Heart left ventricle (tissue), 16 donors: ENCODE results near the gene CYP46A1. TPM values are rescaled to one million over a fixed set of nuclear protein-coding genes. Genes with fewer than 3 reads are reported as not detected.

Experiments
- ATAC-seq, 4 donors: fragments of 200-7000 bp; cut with Tn5 transposase; one replicate each; pipeline ENCODE4 v1.9.1; 2020 to 2022; ENCODE audit warnings: moderate library complexity in 4 of 4, mild to moderate bottlenecking in 3 of 4, moderate number of reproducible peaks in 1 of 4
- DNase-seq, 5 donors: peaks; one replicate each; pipeline ENCODE4 v3.0.0-alpha.2; 2020
- H3K27ac ChIP-seq, 12 donors: fragments of 200-600 bp; sonication (generic) in 4 of 12; one replicate each; pipeline versions ENCODE4 v1.5.0 to v1.8.0; 2016 to 2022; ENCODE audit warnings: mild to moderate bottlenecking in 2 of 12
- H3K27me3 ChIP-seq, 9 donors: fragments of 200-600 bp; sonication (generic) in 2 of 9; one replicate each; pipeline versions ENCODE4 v1.5.1 to v1.8.0; 2016 to 2022; ENCODE audit warnings: mild to moderate bottlenecking in 3 of 9
- H3K36me3 ChIP-seq, 9 donors: fragments of 200-600 bp; sonication (generic) in 2 of 9; one replicate each; pipeline versions ENCODE4 v1.5.0 to v1.8.0; 2018 to 2022; ENCODE audit warnings: mild to moderate bottlenecking in 2 of 9
- H3K4me1 ChIP-seq, 12 donors: fragments of 200-600 bp; sonication (generic) in 4 of 12; one replicate each; pipeline versions ENCODE4 v1.5.0 to v1.8.0; 2016 to 2022; ENCODE audit warnings: mild to moderate bottlenecking in 3 of 12
- H3K4me3 ChIP-seq, 12 donors: fragments of 200-600 bp; sonication (generic) in 4 of 12; one replicate each; pipeline versions ENCODE4 v1.5.0 to v1.8.0; 2017 to 2022; ENCODE audit warnings: mild to moderate bottlenecking in 9 of 12, moderate library complexity in 4 of 12
- H3K9me3 ChIP-seq, 12 donors: fragments of 200-600 bp; sonication (generic) in 4 of 12; one replicate each; pipeline versions ENCODE4 v1.5.0 to v1.8.0; 2016 to 2022; ENCODE audit warnings: mild to moderate bottlenecking in 1 of 12
- POLR2A ChIP-seq, 2 donors: fragments of 450-650 bp; IDR thresholded peaks; one replicate each; pipeline ENCODE4 v1.6.1; 2017; ENCODE audit warnings: antibody characterized with exemption in 2 of 2, mild to moderate bottlenecking in 2 of 2, moderate library complexity in 2 of 2
- WGBS, 4 donors: extraction: QIAGEN DNeasy Blood & Tissue Kit in 2 of 4; methylation state at CpG; one replicate each; pipeline versions ENCODE4 v1.1.5 to v1.1.7; 2013 to 2018; 5-methylcytosine and 5-hydroxymethylcytosine counted together
- intact Hi-C, 10 donors: fragments of 100-400 bp; cut with DNase I; formaldehyde crosslinking; loops; one replicate each; pipeline versions ENCODE4 v1.11.1 to v1.14.2; 2022
- polyA plus RNA-seq, 2 donors: library from polyadenylated mRNA; stranded (reverse); fragments of 200-250 nt; gene quantifications; one replicate each; pipeline ENCODE4 v1.2.3, GENCODE V29; 2013
- total RNA-seq, 9 donors: library from RNA; depleted of rRNA in 2 of 9; stranded (reverse); fragments of >200 nt in 2 of 9; fragmentation: NEBNext Ultra II Directional in 3 of 9; extraction: Animal tissue kit (Norgen Biotek cat#: 25700) in 3 of 9; gene quantifications; one replicate each; pipeline versions ENCODE4 v1.1.0 to v1.2.4, GENCODE V29; 2016 to 2023
- TF ChIP-seq, protein P1 (sequence below), 12 donors: fragments of 200-600 bp; sonication (generic) in 4 of 12; IDR thresholded peaks; one replicate each; pipeline versions ENCODE4 v1.5.0 to v1.8.0; 2018 to 2022; ENCODE audit warnings: antibody characterized with exemption in 12 of 12, mild to moderate bottlenecking in 5 of 12
- donor health status: ischemic (EF 13 %, LVEDD 7.1; RV severe dilation, severe dysfunction).
- donor health status: healthy with polysubstance abuse.
- donor health status: DM: no; HTN: yes; CAD: no.
- donor health status: DM: no; HTN: no; CAD: no.
- donor health status: ischemic (EF 25% LVEDD 6.9; RV normal size, moderate dysfunction).
- donor health status: ischemic (EF 25% LVEDD 5.7; RV mildly dilated, moderate dysfunction).
- donor health status: healthy.
- donor health status: DM: yes; HTN: yes; CAD: no.
- donor health status: ischemic (EF 35%, LVEDD 5.7; RV mildly dilated, moderate dysfunction).
- donor health status: nonischemic (EF 11% LVEDD 7.7; RV severe dilation, severe dysfunction).
- donor health status: DM: yes; HTN: yes; CAD: no.
- donor health status: PGD.
- donor health status: ischemic (EF 29% LVEDD 5.4; RV normal size, mild dysfunction).
- donor health status: nonischemic (EF 23%, LVEDD 6.1; RV moderate dilation, normal function).

CYP46A1 gene
- total and polyA plus RNA-seq, 11 donors = 1.5 to 8.0 (median 3.4) TPM

DNA sequence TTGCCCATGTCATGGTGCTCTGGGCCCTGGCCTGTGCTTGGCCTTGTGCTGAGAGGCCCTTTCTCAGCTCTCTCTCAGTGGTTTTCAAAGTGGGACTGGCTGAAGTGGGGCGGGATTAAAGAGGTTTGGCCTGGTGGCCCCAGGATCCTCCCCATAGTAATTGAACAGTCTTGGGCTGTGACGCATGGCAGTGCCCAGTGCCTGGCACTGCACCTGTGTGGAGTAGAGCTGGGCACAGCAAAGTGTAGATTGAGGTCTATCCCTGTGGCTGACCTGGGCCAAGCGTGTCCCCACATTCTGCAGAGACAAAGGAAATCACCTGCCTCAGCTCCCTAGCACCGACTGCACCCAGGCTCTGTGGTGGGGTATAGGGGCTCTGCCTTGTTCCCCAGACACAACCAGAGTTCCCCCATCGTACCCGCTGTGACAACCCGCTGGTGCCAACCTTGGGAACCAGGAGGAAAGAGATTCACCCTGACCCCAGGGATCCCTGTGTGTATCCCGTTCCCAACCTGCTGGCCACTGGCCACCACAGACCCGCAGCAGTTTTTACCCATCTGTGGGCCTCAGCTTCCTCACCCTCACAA is 9.9 kb upstream of the CYP46A1 start:
- no peak for ATAC-seq
- Histone ChIP-seq H3K4me1 (peaks cover 0 to 10% (median 0%) of the 10 kb centered on the region in 12 donors), H3K9me3 (peaks cover 0 to 20% (median 7%) of the 10 kb centered on the region in 12 donors), H3K36me3 (peaks cover 0 to 5% (median 0%) of the 10 kb centered on the region in 9 donors), H3K27me3 (peaks cover 0 to 11% (median 0%) of the 10 kb centered on the region in 9 donors), H3K27ac (no peak overlapping the region), H3K4me3 (no peak overlapping the region)
- WGBS, 4 donors = 90 to 96% (median 94%) methylated on average over 9 of the region's 9 CpGs
- intact Hi-C loops = no loop called here
- no peak for DNase-seq
- TF ChIP-seq POLR2A (IDR thresholded peaks at IDR 0.05) = no peak
- TF ChIP-seq, protein P1, sequence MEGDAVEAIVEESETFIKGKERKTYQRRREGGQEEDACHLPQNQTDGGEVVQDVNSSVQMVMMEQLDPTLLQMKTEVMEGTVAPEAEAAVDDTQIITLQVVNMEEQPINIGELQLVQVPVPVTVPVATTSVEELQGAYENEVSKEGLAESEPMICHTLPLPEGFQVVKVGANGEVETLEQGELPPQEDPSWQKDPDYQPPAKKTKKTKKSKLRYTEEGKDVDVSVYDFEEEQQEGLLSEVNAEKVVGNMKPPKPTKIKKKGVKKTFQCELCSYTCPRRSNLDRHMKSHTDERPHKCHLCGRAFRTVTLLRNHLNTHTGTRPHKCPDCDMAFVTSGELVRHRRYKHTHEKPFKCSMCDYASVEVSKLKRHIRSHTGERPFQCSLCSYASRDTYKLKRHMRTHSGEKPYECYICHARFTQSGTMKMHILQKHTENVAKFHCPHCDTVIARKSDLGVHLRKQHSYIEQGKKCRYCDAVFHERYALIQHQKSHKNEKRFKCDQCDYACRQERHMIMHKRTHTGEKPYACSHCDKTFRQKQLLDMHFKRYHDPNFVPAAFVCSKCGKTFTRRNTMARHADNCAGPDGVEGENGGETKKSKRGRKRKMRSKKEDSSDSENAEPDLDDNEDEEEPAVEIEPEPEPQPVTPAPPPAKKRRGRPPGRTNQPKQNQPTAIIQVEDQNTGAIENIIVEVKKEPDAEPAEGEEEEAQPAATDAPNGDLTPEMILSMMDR (IDR thresholded peaks at IDR 0.05) = no peak

DNA sequence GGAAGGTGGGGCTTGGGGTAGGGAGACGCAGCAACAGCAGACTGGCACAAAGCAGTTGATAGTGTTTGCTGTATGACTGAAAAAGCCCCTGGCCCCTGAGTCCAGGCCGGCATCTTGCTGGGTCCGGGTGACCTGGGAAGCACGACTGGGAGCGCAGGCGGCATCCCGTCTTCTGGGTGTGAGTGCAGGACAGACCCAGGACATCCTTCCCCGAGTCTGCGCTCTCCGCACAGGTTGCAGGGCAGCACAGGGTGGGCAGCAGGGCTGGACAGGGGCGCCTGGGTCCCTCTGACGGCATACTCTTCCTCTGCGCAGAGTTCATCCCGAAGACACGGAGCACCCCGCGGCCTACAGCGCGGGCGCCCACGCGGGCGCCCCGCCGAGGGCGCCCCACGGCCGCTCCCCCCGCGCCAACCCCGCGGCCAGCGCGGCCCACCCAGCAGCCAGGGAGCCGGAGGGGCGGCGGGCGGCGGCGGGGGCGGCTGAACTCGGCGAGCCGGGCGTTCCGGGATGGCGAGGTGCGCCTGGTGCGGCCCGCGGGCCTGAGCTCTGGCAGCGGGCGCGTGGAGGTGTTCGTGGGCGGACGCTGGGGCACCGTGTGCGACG is 9.2 kb upstream of the CYP46A1 start:
- H3K27ac ChIP-seq = no peak overlapping the region
- H3K9me3 ChIP-seq = peaks cover 0 to 20% (median 7%) of the 10 kb centered on the region in 12 donors
- no peak overlapping the region for H3K4me3 ChIP-seq
- DNase-seq (no peak), ATAC-seq (no peak)
- peaks cover 0 to 3% (median 0%) of the 10 kb centered on the region in 9 donors for H3K36me3 ChIP-seq
- peaks cover 0 to 10% (median 0%) of the 10 kb centered on the region in 12 donors for H3K4me1 ChIP-seq
- peaks cover 0 to 11% (median 0%) of the 10 kb centered on the region in 9 donors for H3K27me3 ChIP-seq
- intact Hi-C loops = no loop called here
- TF ChIP-seq, protein P1 (IDR thresholded peaks at IDR 0.05) = no peak
- no peak for TF ChIP-seq POLR2A (IDR thresholded peaks at IDR 0.05)
- WGBS, 4 donors = 64 to 84% (median 65%) methylated on average over 22 to 60 of the region's 60 CpGs

DNA sequence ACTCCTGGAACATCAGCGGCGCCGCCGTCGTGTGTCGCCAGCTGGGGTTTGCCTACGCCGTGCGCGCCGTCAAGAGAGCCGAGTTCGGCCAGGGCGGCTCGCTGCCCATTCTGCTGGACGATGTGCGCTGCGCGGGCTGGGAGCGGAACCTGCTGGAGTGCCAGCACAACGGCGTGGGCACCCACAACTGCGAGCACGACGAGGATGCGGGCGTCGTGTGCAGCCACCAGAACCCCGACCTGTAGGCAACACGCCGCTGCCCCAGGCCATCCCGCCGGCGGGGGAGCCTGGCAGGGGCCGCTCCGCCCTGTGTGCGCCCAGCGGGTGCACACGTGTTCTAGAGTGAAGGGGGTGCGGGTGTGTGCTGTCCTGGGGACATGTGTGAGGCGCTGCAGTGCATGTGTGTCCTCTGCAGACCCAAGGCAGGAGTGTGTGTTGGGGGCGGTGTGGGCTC is 8.7 kb upstream of the CYP46A1 start:
- WGBS, 4 donors = 63 to 91% (median 65%) methylated on average over 16 to 42 of the region's 42 CpGs
- Histone ChIP-seq H3K36me3 (peaks cover 0 to 3% (median 0%) of the 10 kb centered on the region in 9 donors), H3K4me3 (no peak overlapping the region), H3K27ac (no peak overlapping the region), H3K27me3 (peaks cover 0 to 11% (median 0%) of the 10 kb centered on the region in 9 donors), H3K9me3 (peaks cover 0 to 20% (median 7%) of the 10 kb centered on the region in 12 donors), H3K4me1 (peaks cover 0 to 10% (median 0%) of the 10 kb centered on the region in 12 donors)
- ATAC-seq (no peak), DNase-seq (no peak)
- intact Hi-C loops = no loop called here
- TF ChIP-seq, protein P1 (IDR thresholded peaks at IDR 0.05) = no peak
- no peak for TF ChIP-seq POLR2A (IDR thresholded peaks at IDR 0.05)

DNA sequence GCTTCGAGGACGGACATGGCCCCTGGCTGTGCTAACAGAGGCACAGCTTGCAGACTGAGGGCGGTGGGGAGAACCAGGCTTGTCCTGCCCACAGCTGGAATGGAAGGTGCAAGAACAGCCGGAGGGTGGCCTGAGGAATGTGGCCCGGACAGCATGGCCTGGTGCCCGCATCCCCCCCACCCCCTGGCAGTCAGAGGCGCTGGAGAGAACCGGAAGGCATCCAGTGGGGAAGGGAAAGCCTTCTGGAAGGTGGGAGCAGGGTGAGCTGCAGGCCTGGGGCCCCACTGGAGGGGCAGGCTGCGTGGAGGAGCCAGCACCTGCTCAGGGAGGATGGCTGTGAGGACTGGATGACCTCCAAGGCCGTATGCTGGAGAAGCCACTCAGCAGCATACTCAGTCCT is 8.1 kb upstream of the CYP46A1 start:
- no peak for DNase-seq
- Histone ChIP-seq H3K9me3 (peaks cover 0 to 20% (median 7%) of the 10 kb centered on the region in 12 donors), H3K27me3 (peaks cover 0 to 11% (median 0%) of the 10 kb centered on the region in 9 donors), H3K4me3 (no peak overlapping the region), H3K27ac (no peak overlapping the region), H3K4me1 (peaks cover 0 to 10% (median 0%) of the 10 kb centered on the region in 12 donors), H3K36me3 (peaks cover 0 to 3% (median 0%) of the 10 kb centered on the region in 9 donors)
- intact Hi-C loops = no loop called here
- ATAC-seq = no peak
- WGBS, 4 donors = 57 to 84% (median 70%) methylated on average over 8 to 10 of the region's 10 CpGs
- no peak for TF ChIP-seq POLR2A (IDR thresholded peaks at IDR 0.05)
- TF ChIP-seq, protein P1 (IDR thresholded peaks at IDR 0.05) = no peak
